VCaP (cell line): ENCODE measurements around the gene TARP.
A peak's percentile ranks its signal among the peaks of the same experiment; 100 is the strongest.

Experiments
- H3K27ac ChIP-seq: fragments of 450-650 bp; 2 replicates; pipeline ENCODE4 v1.5.1; 2017
- TF ChIP-seq, protein P1 (sequence below): fragments of 450-650 bp; conservative IDR thresholded peaks from 2 replicates; pipeline ENCODE4 v1.5.1; 2017; ENCODE audit warnings: mild to moderate bottlenecking, moderate library complexity

Gene TARP

DNA sequence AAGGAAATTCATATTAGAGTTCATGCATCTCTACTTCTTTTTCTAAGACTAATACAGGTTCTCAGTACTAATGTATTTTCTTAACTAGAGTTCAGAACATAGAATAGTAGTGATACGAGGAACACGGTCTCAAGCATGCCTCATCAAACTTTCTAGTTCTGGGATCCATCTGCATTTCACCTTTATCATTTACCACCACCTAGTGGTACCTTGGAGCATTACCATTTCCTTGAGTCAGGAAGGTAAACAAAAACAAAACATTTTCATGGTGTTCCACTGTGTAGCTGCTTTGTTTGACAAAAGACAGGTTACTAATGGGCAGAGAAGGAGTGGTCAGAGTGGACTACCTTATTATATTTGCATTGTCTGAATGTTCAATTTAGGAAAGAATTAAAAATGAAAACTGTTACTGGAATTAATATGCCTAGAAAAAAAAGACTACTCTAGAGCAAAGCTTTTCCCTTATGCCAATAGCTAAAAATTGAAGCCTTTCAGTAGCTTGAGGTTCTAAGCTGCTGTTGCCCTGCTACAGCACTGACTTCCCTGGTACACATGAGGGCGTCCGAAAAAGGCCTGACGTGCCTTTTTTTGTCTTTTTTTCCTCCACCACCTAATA is 50.8 kb downstream of the TARP start:
- TF ChIP-seq, protein P1, sequence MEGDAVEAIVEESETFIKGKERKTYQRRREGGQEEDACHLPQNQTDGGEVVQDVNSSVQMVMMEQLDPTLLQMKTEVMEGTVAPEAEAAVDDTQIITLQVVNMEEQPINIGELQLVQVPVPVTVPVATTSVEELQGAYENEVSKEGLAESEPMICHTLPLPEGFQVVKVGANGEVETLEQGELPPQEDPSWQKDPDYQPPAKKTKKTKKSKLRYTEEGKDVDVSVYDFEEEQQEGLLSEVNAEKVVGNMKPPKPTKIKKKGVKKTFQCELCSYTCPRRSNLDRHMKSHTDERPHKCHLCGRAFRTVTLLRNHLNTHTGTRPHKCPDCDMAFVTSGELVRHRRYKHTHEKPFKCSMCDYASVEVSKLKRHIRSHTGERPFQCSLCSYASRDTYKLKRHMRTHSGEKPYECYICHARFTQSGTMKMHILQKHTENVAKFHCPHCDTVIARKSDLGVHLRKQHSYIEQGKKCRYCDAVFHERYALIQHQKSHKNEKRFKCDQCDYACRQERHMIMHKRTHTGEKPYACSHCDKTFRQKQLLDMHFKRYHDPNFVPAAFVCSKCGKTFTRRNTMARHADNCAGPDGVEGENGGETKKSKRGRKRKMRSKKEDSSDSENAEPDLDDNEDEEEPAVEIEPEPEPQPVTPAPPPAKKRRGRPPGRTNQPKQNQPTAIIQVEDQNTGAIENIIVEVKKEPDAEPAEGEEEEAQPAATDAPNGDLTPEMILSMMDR: peak; percentile 96
- peak overlapping the region; percentile 96 for H3K27ac ChIP-seq

DNA sequence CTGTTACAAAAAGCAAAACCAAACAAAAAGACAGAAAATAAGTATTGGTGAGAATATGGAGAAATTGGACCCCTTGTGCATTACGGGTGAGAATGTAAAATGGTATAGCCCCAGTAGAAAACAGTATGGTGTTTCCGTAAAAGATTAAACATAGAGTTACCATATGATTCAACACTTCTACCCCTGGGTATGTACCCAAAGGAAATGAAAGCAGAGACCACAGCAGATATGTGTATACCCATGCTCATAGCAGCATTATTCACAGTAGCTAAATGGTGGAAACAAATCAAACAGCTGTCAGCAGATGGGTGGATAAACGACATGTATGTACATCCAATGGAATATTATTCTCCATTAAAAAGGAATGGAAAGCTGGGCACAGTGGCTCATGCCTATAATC is 53.0 kb downstream of the TARP start:
- TF ChIP-seq, protein P1: no peak
- H3K27ac ChIP-seq: peak overlapping the region; percentile 96

GRCh38 chr7:38217672-38218071 is 55.8 kb downstream of the TARP start:
- peak overlapping the region; percentile 96 for H3K27ac ChIP-seq
- TF ChIP-seq, protein P1: no peak

DNA sequence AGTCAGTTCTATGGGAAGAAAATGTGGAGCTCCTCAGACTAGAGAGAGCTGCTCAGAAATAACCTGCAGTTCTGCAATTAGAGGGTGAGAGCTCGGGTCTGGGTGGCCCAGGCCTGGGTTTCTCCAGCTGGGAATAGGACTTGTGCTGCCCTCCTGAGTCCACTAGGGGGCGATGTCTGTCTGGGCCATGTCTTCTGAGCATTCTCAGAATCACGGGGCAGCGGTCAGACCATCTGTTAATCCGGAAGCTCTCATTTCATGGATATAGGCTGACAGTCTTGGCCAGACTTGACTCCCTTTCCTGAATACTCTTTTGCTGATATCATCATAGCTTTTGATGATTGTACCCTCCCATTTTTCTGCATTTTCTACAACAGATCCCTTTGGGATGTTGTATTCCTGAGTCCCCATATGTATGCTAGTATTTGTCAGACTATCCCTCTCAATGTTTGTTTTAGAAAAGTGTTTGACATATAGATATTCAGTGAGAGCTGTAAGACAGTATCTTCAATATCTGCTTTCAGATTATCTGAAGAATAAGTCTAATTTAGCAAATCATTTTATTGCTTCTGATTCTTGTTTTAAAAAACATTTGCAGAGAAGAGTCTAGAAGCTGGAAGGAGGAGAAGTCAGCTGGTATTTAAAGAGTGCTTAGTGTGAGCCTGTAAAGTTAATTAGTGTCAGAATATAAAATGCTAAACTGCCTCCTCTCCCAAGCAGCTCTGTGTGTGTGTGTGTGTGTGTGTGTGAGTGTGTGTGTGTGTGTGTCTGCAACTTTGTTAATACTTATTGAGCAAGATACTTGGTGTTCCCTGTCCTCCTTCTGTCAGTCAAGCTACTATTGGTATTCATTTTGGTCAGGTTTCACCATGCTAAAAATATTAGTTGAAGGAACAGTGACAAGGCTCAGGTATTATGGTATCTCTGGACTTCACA is 57.4 kb downstream of the TARP start:
- TF ChIP-seq, protein P1: peak; percentile 98
- peak overlapping the region; percentile 96 for H3K27ac ChIP-seq

- H3K27ac ChIP-seq: peak overlapping the region; percentile 96
Measured at GRCh38 chr7:38215115-38215514, 58.3 kb downstream of the TARP start.

DNA sequence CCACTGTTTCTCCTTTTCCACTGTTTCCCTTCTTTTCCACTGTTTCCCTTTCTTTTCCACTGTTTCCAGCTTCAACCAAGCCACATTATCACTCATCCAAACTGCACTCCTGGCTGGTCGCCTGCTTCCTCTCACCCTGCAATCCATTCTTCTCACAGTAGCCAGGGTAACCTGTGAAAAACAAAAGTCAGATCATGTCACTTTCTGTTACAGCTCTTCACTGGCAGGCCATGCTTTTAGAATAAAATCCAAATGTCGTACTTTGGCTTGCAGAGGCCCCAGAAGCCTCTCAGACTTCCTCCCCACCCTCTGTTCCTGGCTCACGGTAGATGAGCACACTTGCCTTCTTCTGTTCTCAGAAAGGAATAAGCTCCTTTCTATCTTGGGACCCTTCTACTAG is 61.5 kb downstream of the TARP start:
- TF ChIP-seq, protein P1: no peak
- H3K27ac ChIP-seq: peak overlapping the region; percentile 39

More at GRCh38 chr7:38215115-38215514, 58.3 kb downstream of the TARP start:
- TF ChIP-seq, protein P1: no peak

DNA sequence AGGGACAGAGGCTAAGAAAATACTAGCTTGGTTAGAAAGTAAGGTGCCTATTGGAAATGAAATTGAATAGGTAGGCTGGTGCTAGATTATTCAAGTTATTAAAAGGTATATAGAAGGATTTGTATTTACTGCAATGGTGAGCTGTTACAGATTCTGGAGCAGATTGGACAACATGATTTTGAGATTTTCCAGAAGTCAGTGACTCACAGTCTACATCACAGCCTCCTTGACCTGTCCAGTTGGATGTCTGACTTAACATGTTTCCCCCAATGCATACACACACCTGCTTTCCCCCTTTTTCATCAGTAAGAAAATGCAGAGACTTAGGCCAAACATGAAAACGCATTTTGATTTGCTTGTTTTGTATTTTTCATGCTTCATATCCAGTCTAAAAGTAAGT is 62.0 kb downstream of the TARP start:
- TF ChIP-seq, protein P1: no peak
- peak overlapping the region; percentile 39 for H3K27ac ChIP-seq
